HG03439 (cell line): ENCODE measurements around the gene SOST.

Experiments
- ATAC-seq: cut with Tn5 transposase; IDR thresholded peaks from one replicate; pipeline ENCODE4 v1.9.1; 2021; ENCODE audit warnings: mild to moderate bottlenecking, moderate library complexity; ENCODE audit not compliant: unreplicated experiment

SOST gene

DNA sequence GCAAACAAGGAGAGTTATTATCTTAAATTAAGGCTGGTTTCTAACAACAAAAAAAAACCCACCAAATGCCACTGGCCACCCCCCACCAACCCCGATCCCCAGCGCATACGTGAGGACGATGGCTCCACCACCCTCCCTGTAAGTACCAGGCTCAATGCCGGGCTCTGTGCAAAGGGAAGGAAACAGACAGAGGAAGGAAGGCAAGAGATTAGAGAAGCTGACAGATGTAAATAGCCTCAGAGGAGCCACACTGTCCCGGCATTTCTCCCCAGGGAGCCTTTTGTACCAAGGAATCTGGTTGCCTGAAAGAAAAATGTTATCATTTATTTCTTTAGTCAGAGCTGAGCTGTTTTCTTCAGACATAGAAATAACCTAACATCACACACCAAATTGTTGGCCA is 13.1 kb downstream of the SOST start:
- no peak for ATAC-seq

DNA sequence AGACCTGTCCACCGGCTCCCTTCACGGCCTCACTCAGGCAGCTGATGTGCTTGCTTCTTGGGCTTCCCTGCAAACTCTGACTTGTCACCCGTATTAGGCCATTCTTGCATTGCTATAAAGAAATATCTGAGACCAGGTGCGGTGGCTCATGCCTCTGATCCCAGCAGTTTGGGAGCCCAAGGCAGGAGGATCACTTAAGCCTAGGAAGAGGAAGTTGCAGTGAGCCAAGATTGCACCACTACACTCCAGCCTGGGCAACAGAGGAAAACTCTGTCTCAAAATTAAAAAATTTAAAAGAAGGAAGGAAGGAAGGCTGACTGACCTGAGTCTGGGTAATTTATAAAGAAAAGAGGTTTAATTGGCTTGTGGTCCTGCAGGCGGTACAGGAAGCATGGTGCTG is 17.0 kb downstream of the SOST start:
- no peak for ATAC-seq

- ATAC-seq, result no peak
Observed at GRCh38 chr17:43740541-43740940, 18.1 kb downstream of the SOST start.

- no peak for ATAC-seq
Observed at GRCh38 chr17:43737722-43738121, 20.9 kb downstream of the SOST start.

GRCh38 chr17:43736389-43736788 is 22.2 kb downstream of the SOST start:
- ATAC-seq, result no peak

DNA sequence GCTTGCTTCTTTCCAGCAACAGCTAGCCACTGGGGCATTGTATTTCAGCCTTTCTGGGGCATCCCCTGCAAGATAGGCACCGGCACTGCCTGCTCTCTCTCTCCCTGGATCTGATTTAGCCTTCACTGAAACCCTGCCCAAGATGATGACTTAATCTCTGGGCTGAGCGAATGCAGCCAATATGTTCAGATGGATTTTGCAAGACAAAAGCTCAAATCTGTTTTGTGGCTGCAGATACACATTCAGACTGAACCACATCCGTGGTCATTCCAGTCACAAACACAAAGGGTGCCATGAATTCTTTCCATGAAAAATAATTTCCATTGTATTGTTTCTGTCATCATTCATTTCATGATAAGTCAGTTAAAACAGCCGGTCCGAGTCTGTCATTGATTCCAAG is 24.2 kb downstream of the SOST start:
- ATAC-seq, result no peak

- ATAC-seq, result no peak
Observed at GRCh38 chr17:43733956-43734355, 24.6 kb downstream of the SOST start.

GRCh38 chr17:43732958-43733357 is 25.6 kb downstream of the SOST start:
- no peak for ATAC-seq

DNA sequence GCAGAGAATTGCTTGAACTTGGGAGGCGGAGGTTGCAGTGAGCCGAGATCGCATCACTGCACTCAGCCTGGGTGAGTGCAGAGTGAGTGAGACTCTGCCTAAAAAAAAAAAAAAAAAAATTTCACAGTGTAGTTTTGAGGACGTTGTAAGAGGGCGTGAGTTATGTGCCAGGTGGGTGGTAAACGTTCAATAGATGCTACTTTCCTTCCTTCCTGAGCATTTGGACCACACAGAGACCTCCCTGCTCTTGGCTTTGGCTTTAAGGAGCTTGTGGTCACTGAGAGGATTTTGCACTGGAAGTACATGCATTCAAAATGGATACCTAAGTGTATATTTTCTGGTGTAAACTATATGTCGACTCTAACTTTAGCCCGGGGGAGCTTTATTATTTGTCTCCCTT is 30.5 kb downstream of the SOST start:
- no peak for ATAC-seq

- no peak for ATAC-seq
Observed at GRCh38 chr17:43723697-43724359, 34.8 kb downstream of the SOST start.

GRCh38 chr17:43722870-43723665 is 35.5 kb downstream of the SOST start:
- no peak for ATAC-seq

- no peak for ATAC-seq
Observed at GRCh38 chr17:43722269-43722619, 36.3 kb downstream of the SOST start.

DNA sequence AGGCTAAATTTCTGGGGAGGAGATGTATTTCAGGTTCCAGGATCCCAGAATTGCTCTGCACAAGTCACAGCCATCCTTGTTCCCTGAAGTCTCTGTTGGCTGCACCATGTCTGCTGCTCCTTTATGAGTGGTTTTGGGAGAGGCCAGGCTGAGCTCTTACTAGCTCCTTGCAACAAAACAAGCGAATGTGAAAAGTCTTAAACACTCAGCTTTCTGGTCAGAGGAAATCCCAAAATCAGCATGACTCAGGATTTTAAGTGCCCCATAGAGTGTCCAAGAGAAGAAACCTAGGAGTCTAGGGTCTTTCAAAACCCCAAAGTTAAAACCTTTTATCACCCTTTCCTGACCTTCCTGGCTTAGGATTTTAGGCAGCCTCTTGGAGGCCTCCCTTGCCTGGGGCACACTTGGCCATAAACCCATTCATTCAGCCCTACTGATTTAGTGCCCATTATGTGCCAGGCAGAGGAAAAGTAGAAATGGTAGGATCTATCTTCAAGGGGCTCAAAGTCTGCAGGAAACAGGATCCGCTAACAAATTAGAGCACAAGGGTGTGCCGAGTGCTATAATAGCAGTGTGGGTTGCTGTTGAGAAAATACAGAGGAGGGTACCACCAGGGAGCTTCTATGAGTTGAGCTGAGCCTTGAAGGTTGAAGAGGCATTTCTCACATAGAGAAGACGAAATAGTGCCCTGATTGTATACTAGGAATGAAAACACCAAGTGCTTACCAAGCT is 36.9 kb downstream of the SOST start:
- ATAC-seq, result no peak

DNA sequence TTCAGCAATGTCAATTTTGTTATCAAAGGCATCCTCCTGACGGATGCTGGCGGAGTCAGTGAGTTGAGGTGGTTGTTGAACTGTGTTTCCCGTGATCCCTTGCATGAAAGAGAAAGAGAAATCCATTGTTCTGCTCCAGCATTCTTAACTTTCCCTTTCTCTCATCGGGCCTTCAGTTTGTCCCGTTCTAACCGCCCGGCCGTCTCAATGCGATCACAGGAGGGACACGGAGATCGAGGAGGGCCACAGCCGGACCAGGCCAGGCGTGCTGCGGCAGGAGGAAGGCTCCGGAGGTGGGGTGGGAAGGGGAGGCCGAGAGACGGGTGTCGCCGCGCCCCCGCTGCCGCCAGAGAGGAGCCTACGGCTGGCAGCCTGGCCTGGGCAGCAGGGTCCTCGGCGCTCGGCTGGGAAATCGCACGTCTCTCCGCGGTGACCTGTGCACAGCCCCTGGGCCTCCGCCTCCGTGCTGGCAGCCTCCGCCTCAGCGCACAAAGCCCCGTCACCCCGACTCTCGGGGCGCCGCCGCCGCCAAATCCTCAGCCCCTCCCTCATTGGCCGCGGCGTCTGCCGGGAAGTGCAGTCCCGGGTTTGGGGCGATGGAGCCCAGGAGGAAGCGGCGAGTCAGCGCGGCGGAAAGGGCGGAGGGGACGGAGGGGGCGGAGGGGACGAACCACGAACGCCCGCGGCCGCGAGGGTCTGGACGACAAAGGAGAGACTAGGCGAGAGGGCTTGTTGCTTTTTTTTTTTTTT is 38.1 kb downstream of the SOST start:
- ATAC-seq, result peak; percentile 62

DNA sequence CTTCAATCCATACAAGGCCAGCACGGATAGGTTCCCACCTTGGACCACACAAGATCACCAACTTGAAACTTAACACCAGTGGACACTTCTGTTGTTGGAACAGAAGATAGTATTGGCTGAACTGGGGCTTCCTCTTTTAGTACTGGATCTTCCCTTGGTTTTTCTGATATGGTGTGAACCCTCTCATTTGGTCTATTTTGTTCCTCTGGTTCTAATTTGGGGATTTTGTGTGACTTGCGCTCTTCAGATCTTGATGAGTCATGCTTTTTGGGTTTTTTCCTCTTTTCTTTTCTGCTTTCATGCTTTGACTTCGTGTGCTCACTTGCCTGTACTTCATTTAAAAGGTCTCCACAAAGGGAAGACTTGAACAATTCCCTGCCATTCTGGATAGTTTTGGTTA is 39.0 kb downstream of the SOST start:
- no peak for ATAC-seq

- no peak for ATAC-seq
Observed at GRCh38 chr17:43718544-43718943, 40.0 kb downstream of the SOST start.

DNA sequence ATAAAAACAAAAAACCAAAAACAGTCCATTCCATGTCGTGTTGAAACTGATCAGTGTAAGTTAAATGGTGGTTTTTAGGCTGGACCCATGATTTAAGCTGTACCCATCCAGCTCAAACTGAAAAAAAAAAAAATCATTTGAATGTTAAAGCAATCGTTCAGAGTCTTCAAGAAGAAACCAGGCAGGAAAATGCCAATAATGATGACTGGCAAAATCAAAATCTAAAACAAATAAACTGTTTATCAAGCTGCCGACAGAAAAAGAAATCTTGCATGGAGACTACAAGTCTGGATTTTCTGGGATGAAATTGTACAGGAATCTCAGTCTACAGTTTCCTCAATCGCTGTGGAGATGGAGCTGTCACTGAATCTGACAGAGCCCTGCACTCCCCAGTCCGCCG is 40.7 kb downstream of the SOST start:
- ATAC-seq, result no peak

- no peak for ATAC-seq
Observed at GRCh38 chr17:43714465-43715149, 44.0 kb downstream of the SOST start.

DNA sequence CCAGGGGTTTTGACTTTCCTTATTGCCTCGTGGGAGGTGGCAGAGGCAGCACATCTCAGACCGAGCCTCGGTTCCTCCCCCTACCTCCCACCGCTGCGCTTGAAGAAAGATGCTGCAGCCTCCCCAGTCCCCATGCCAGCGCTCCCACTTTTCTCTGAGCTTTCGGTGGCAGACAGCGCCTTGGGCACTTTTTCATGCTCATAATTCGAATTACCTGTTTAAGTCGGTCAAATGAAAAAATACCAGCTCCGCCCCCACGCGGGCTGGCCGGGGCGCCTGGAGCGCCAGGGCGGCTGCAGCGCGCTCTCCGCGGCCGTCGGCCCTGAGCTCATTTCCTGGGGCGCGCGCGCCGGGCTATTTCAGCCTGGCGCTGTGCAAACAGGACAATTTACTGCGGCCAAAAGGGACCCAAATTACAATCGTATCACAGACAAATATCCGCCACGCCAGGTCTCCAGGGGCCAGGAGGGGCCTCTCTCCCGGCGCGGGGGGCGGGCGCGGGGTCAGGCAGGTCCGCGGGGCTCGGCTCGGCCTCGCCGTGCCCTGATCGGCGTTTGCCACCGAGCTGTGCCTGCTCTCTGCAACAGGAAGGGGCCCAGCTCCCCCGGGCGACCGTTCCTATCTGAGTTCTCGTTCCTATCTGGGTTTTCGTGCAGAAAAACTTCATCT is 45.0 kb downstream of the SOST start:
- no peak for ATAC-seq

- ATAC-seq, result no peak
Observed at GRCh38 chr17:43712397-43712796, 46.2 kb downstream of the SOST start.
